ENCODE results near the gene ZNF423. TPM values are rescaled to one million over a fixed set of nuclear protein-coding genes. Genes with fewer than 3 reads are reported as not detected.

The ZNF423 gene
- polyA plus RNA-seq, 1 donor from 2014 or later: 4.5 TPM

DNA sequence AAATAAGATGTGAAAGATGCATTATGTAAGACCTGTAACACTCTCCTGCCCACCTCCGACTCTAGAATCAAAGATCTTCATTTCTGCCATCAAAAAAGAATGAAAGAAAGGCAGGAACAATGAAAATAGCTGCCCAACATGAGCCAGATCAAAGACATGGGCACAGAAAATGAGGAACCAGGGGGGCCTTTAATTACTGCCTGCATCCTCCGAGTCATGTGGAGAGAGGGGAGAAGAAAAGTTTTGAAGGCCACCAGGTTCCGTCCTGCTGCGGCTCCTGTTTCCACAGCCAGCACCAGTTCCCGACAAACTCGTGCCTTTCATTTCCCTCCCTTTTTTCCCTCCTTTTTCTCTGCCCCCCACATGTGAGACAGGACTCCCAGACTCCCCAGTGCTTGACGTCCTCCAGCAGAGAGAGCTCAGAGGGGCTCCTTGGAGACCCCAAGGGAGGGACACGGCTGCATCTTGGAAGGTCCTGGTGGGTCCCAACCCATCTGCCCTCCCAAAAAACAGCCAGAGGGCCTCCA lies 168.4 kb downstream of the ZNF423 start:
- no peak overlapping the region for H3K4me2 ChIP-seq (ENCODE audit: low read length)
- H3K27me3 ChIP-seq (ENCODE audit: insufficient read depth, low read depth, low read length): no peaks in the 10 kb centered on the region
- no peaks in the 10 kb centered on the region for H3K9me3 ChIP-seq (ENCODE audit: low read length)
- H2AFZ ChIP-seq (ENCODE audit: low read depth, low read length): no peak overlapping the region
- no peak for TF ChIP-seq POLR2AphosphoS5 (IDR thresholded peaks at IDR 0.05)
- no peak for TF ChIP-seq MXI1 (conservative IDR thresholded peaks at IDR 0.05; ENCODE audit: poor library complexity, severe bottlenecking)
- no peak for TF ChIP-seq SMC3 (conservative IDR thresholded peaks at IDR 0.05; ENCODE audit: poor library complexity)
- no peak for TF ChIP-seq TAF1 (IDR thresholded peaks at IDR 0.05; ENCODE audit: low read depth)
- TF ChIP-seq EP300 (conservative IDR thresholded peaks at IDR 0.05; ENCODE audit: poor library complexity, severe bottlenecking): no peak
- no peak for TF ChIP-seq RAD21 (conservative IDR thresholded peaks at IDR 0.05)
- TF ChIP-seq, protein P1, sequence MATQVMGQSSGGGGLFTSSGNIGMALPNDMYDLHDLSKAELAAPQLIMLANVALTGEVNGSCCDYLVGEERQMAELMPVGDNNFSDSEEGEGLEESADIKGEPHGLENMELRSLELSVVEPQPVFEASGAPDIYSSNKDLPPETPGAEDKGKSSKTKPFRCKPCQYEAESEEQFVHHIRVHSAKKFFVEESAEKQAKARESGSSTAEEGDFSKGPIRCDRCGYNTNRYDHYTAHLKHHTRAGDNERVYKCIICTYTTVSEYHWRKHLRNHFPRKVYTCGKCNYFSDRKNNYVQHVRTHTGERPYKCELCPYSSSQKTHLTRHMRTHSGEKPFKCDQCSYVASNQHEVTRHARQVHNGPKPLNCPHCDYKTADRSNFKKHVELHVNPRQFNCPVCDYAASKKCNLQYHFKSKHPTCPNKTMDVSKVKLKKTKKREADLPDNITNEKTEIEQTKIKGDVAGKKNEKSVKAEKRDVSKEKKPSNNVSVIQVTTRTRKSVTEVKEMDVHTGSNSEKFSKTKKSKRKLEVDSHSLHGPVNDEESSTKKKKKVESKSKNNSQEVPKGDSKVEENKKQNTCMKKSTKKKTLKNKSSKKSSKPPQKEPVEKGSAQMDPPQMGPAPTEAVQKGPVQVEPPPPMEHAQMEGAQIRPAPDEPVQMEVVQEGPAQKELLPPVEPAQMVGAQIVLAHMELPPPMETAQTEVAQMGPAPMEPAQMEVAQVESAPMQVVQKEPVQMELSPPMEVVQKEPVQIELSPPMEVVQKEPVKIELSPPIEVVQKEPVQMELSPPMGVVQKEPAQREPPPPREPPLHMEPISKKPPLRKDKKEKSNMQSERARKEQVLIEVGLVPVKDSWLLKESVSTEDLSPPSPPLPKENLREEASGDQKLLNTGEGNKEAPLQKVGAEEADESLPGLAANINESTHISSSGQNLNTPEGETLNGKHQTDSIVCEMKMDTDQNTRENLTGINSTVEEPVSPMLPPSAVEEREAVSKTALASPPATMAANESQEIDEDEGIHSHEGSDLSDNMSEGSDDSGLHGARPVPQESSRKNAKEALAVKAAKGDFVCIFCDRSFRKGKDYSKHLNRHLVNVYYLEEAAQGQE (IDR thresholded peaks at IDR 0.05; ENCODE audit: borderline replicate concordance): no peak
- no peak for TF ChIP-seq EZH2 (IDR thresholded peaks at IDR 0.05; ENCODE audit: borderline replicate concordance, insufficient read depth, low read length, poor library complexity, severe bottlenecking)
- TF ChIP-seq, protein P2, sequence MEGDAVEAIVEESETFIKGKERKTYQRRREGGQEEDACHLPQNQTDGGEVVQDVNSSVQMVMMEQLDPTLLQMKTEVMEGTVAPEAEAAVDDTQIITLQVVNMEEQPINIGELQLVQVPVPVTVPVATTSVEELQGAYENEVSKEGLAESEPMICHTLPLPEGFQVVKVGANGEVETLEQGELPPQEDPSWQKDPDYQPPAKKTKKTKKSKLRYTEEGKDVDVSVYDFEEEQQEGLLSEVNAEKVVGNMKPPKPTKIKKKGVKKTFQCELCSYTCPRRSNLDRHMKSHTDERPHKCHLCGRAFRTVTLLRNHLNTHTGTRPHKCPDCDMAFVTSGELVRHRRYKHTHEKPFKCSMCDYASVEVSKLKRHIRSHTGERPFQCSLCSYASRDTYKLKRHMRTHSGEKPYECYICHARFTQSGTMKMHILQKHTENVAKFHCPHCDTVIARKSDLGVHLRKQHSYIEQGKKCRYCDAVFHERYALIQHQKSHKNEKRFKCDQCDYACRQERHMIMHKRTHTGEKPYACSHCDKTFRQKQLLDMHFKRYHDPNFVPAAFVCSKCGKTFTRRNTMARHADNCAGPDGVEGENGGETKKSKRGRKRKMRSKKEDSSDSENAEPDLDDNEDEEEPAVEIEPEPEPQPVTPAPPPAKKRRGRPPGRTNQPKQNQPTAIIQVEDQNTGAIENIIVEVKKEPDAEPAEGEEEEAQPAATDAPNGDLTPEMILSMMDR (IDR thresholded peaks at IDR 0.05; ENCODE audit: poor library complexity, severe bottlenecking): no peak
- no peaks in the 10 kb centered on the region for H3K36me3 ChIP-seq (ENCODE audit: insufficient read depth, low read length)
- no peaks in the 10 kb centered on the region for H3F3A ChIP-seq (ENCODE audit: insufficient read depth, low read length, poor library complexity, severe bottlenecking)
- H3K4me3 ChIP-seq (ENCODE audit: low read length): no peak overlapping the region
- no peaks in the 10 kb centered on the region for H3K9me2 ChIP-seq (ENCODE audit: insufficient read depth, low read length)
- no peaks in the 10 kb centered on the region for H3K79me2 ChIP-seq (replicated peaks; ENCODE audit: insufficient read depth, low read length)
- H3K9ac ChIP-seq (ENCODE audit: low read length): no peak overlapping the region
- no peak overlapping the region for H3K27ac ChIP-seq (ENCODE audit: low read length)
- no peaks in the 10 kb centered on the region for H4K20me1 ChIP-seq (ENCODE audit: insufficient read depth)

DNA sequence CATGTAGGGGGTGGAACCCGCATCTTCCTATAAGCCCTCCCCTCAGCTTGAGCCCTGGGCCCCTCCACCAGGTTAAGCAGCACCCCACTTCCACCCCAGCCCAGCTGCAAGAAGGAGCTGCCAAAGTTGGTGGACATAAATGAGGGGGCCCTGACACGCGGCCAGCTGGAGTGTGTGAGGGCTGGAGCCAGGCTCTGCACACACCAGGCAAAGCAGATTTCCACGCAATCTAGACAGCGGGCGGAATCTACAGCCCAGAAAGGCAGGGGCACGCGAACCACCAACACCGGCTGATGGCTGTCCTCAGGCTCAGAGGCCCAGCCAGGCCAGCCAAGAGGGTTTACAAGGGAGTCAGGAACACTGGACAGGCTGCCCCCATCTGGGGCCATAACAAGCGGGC lies 171.2 kb downstream of the ZNF423 start:
- Histone ChIP-seq H3K79me2 (replicated peaks; ENCODE audit: insufficient read depth, low read length) (no peaks in the 10 kb centered on the region), H3K9me3 (ENCODE audit: low read length) (no peaks in the 10 kb centered on the region), H3K4me2 (ENCODE audit: low read length) (no peak overlapping the region), H4K20me1 (ENCODE audit: insufficient read depth) (no peaks in the 10 kb centered on the region), H3K9ac (ENCODE audit: low read length) (no peak overlapping the region), H3K27ac (ENCODE audit: low read length) (no peak overlapping the region), H3K36me3 (ENCODE audit: insufficient read depth, low read length) (no peaks in the 10 kb centered on the region), H3K4me3 (ENCODE audit: low read length) (no peak overlapping the region), H3K27me3 (ENCODE audit: insufficient read depth, low read depth, low read length) (no peaks in the 10 kb centered on the region), H2AFZ (ENCODE audit: low read depth, low read length) (no peak overlapping the region), H3K9me2 (ENCODE audit: insufficient read depth, low read length) (no peaks in the 10 kb centered on the region), H3F3A (ENCODE audit: insufficient read depth, low read length, poor library complexity, severe bottlenecking) (no peaks in the 10 kb centered on the region)
- TF ChIP-seq EZH2 (IDR thresholded peaks at IDR 0.05; ENCODE audit: borderline replicate concordance, insufficient read depth, low read length, poor library complexity, severe bottlenecking) (no peak), RAD21 (conservative IDR thresholded peaks at IDR 0.05) (no peak), EP300 (conservative IDR thresholded peaks at IDR 0.05; ENCODE audit: poor library complexity, severe bottlenecking) (no peak), MXI1 (conservative IDR thresholded peaks at IDR 0.05; ENCODE audit: poor library complexity, severe bottlenecking) (no peak), POLR2AphosphoS5 (IDR thresholded peaks at IDR 0.05) (no peak), SMC3 (conservative IDR thresholded peaks at IDR 0.05; ENCODE audit: poor library complexity) (no peak), TAF1 (IDR thresholded peaks at IDR 0.05; ENCODE audit: low read depth) (no peak)
